GM12878 (cell line): ENCODE measurements around the gene HOXD3.

Experiments used
- KDM1A ChIP-seq: fragments of 200-600 bp; sonication (generic); IDR thresholded peaks from 2 replicates; pipeline ENCODE4 v1.6.1; 2016; ENCODE audit warnings: borderline replicate concordance
- NR2C2 ChIP-seq: IDR thresholded peaks from 2 replicates; pipeline ENCODE4 v1.6.1; 2011; ENCODE audit warnings: borderline replicate concordance, low read depth; ENCODE audit not compliant: control insufficient read depth, insufficient read length

GRCh38 chr2:176174824-176175708 lies 18.0 kb downstream of the HOXD3 start:
- TF ChIP-seq KDM1A (no peak), NR2C2 (no peak)
